GM12878 (cell line): Measurements from ENCODE around the gene ZNF574. TPM values are rescaled to one million over a fixed set of nuclear protein-coding genes. Genes with fewer than 3 reads are reported as not detected.

Source experiments
- ASH2L ChIP-seq: fragments of 300-600, 200-600 bp; sonication (generic); IDR thresholded peaks from 2 replicates; pipeline ENCODE4 v1.6.1; 2017; ENCODE audit warnings: low read depth, mild to moderate bottlenecking, borderline replicate concordance
- BACH1 ChIP-seq: fragments of 450-650 bp; IDR thresholded peaks from 2 replicates; pipeline ENCODE4 v1.6.1; 2017; ENCODE audit warnings: mild to moderate bottlenecking, borderline replicate concordance
- BHLHE40 ChIP-seq, 2 experiments: fragments of 450-650 bp in 1 of 2; IDR thresholded peaks; 2 replicates each; pipeline ENCODE4 v1.6.1; 2011 to 2017; ENCODE audit warnings: low read depth in 2 of 2, borderline replicate concordance in 1 of 2, improper control_type of control experiment in 1 of 2, low read length in 1 of 2, mild to moderate bottlenecking in 1 of 2
- CHD1 ChIP-seq: IDR thresholded peaks from 2 replicates; pipeline ENCODE4 v1.6.1; 2012; ENCODE audit warnings: low read depth, low read length, improper control_type of control experiment
- CTCF ChIP-seq, 3 experiments: IDR thresholded peaks in 2 of 3; conservative IDR thresholded peaks in 1 of 3; 2 replicates each; pipeline ENCODE4 v1.5.1; 2011; ENCODE audit warnings: low read depth in 3 of 3, low read length in 3 of 3, mild to moderate bottlenecking in 3 of 3, control low read depth in 2 of 3, moderate library complexity in 2 of 3, inconsistent platforms in 1 of 3, mixed read lengths in 1 of 3; ENCODE audit not compliant: control insufficient read depth in 2 of 3, insufficient read depth in 1 of 3; ENCODE audit errors: extremely low read depth in 1 of 3
- ELK1 ChIP-seq: IDR thresholded peaks from 2 replicates; pipeline ENCODE4 v1.6.1; 2012; ENCODE audit warnings: low read depth, low read length, improper control_type of control experiment
- ESRRA ChIP-seq: IDR thresholded peaks from 2 replicates; pipeline ENCODE4 v1.6.1; 2012; ENCODE audit warnings: mild to moderate bottlenecking, low read length, improper control_type of control experiment
- IKZF2 ChIP-seq, 2 experiments: fragments of 450-650 bp; IDR thresholded peaks; 2 replicates each; pipeline ENCODE4 v1.6.1; 2017; ENCODE audit warnings: mild to moderate bottlenecking in 2 of 2, moderate library complexity in 2 of 2
- IRF4 ChIP-seq: IDR thresholded peaks from 2 replicates; pipeline ENCODE4 v1.6.1; 2011; ENCODE audit warnings: low read depth, low read length
- JUND ChIP-seq: IDR thresholded peaks from 2 replicates; pipeline ENCODE4 v1.6.1; 2012; ENCODE audit warnings: low read depth, mild to moderate bottlenecking, low read length, improper control_type of control experiment, moderate library complexity
- KAT2A ChIP-seq: conservative IDR thresholded peaks from 2 replicates; pipeline ENCODE4 v1.6.1; 2011; ENCODE audit warnings: low read depth, low read length; ENCODE audit not compliant: control insufficient read depth
- MEF2B ChIP-seq: fragments of 450-650 bp; IDR thresholded peaks from 2 replicates; pipeline ENCODE4 v1.6.1; 2018; ENCODE audit warnings: mild to moderate bottlenecking, moderate library complexity; ENCODE audit not compliant: partially characterized antibody, poor library complexity, severe bottlenecking
- MXI1 ChIP-seq: fragments of 150-350 bp; IDR thresholded peaks from 2 replicates; pipeline ENCODE4 v1.6.1; 2011; ENCODE audit warnings: low read depth, mild to moderate bottlenecking, inconsistent platforms, low read length, improper control_type of control experiment
- NR2C2 ChIP-seq: IDR thresholded peaks from 2 replicates; pipeline ENCODE4 v1.6.1; 2011; ENCODE audit warnings: borderline replicate concordance, low read depth; ENCODE audit not compliant: control insufficient read depth, insufficient read length
- NRF1 ChIP-seq: conservative IDR thresholded peaks from 2 replicates; pipeline ENCODE4 v1.6.1; 2011; ENCODE audit warnings: mild to moderate bottlenecking, low read depth, low read length, improper control_type of control experiment
- RAD51 ChIP-seq: fragments of 450-650 bp; IDR thresholded peaks from 2 replicates; pipeline ENCODE4 v1.6.1; 2016; ENCODE audit warnings: moderate library complexity, mild to moderate bottlenecking, inconsistent platforms
- RB1 ChIP-seq: fragments of 450-650 bp; formaldehyde crosslinking; IDR thresholded peaks from 2 replicates; pipeline ENCODE4 v1.6.1; 2017; ENCODE audit warnings: mild to moderate bottlenecking, borderline replicate concordance
- RBBP5 ChIP-seq: fragments of 200-600 bp; sonication (generic); conservative IDR thresholded peaks from 2 replicates; pipeline ENCODE4 v1.6.1; 2016
- RUNX3 ChIP-seq: IDR thresholded peaks from 2 replicates; pipeline ENCODE4 v1.6.1; 2012; ENCODE audit warnings: low read length, inconsistent platforms
- SMARCA5 ChIP-seq: fragments of 450-650 bp; IDR thresholded peaks from 2 replicates; pipeline ENCODE4 v1.6.1; 2017; ENCODE audit warnings: mild to moderate bottlenecking
- SUPT20H ChIP-seq: IDR thresholded peaks from 2 replicates; pipeline ENCODE4 v1.6.1; 2011; ENCODE audit warnings: low read depth, mild to moderate bottlenecking, low read length, moderate library complexity, borderline replicate concordance; ENCODE audit not compliant: control insufficient read depth
- TCF3 ChIP-seq: IDR thresholded peaks from 2 replicates; pipeline ENCODE4 v1.6.1; 2012; ENCODE audit warnings: low read depth, mild to moderate bottlenecking, low read length, borderline replicate concordance; ENCODE audit not compliant: insufficient read depth
- ZNF274 ChIP-seq: IDR thresholded peaks from one replicate; pipeline ENCODE4 v1.8.0; 2011; ENCODE audit not compliant: insufficient read length, insufficient read depth
- ZZZ3 ChIP-seq: IDR thresholded peaks from 2 replicates; pipeline ENCODE4 v1.6.1; 2011; ENCODE audit warnings: low read depth; ENCODE audit not compliant: control insufficient read depth, insufficient read length
- polyA plus RNA-seq, 11 experiments: library from polyadenylated mRNA; depleted of rRNA in 4 of 11; unstranded in 6 of 11; stranded (reverse) in 5 of 11; fragments of >200 nt; fragmentation: Nextera tagmentation in 4 of 11; fragmentation: Illumina TruSeq in 1 of 11; extraction: Ambion mirVana in 4 of 11; extraction: Trizol in 1 of 11; gene quantifications; 1 replicate in 1 of 11; 2 replicates in 10 of 11; pipeline versions ENCODE4 v1.2.1 to v1.2.3, GENCODE V29; 2011 to 2016; ENCODE audit warnings: inconsistent platforms in 2 of 11, missing spikeins in 2 of 11, low read depth in 1 of 11
- total RNA-seq, 4 experiments: library from RNA; depleted of rRNA in 3 of 4; stranded (reverse); fragments of >200 nt in 3 of 4; fragmentation: Illumina TruSeq in 1 of 4; extraction: Trizol in 1 of 4; gene quantifications; 2 replicates each; pipeline versions ENCODE4 v1.2.1 to v1.2.3, GENCODE V29; 2013 to 2021
- TF ChIP-seq, protein P1 (sequence below): IDR thresholded peaks from 2 replicates; pipeline ENCODE4 v1.6.1; 2012; ENCODE audit warnings: low read depth, low read length, improper control_type of control experiment
- TF ChIP-seq, protein P2 (sequence below): IDR thresholded peaks from 2 replicates; pipeline ENCODE4 v1.6.1; 2011; ENCODE audit warnings: borderline replicate concordance, low read depth, mild to moderate bottlenecking, moderate library complexity, low read length; ENCODE audit not compliant: insufficient read depth, poor library complexity, severe bottlenecking

Gene ZNF574
- total and polyA plus RNA-seq, 10 of the 15 experiments (the other 5 are each of a cell fraction or from before 2014, with no cell fraction given), result 0.32 to 25.6 (median 11.4) TPM

DNA sequence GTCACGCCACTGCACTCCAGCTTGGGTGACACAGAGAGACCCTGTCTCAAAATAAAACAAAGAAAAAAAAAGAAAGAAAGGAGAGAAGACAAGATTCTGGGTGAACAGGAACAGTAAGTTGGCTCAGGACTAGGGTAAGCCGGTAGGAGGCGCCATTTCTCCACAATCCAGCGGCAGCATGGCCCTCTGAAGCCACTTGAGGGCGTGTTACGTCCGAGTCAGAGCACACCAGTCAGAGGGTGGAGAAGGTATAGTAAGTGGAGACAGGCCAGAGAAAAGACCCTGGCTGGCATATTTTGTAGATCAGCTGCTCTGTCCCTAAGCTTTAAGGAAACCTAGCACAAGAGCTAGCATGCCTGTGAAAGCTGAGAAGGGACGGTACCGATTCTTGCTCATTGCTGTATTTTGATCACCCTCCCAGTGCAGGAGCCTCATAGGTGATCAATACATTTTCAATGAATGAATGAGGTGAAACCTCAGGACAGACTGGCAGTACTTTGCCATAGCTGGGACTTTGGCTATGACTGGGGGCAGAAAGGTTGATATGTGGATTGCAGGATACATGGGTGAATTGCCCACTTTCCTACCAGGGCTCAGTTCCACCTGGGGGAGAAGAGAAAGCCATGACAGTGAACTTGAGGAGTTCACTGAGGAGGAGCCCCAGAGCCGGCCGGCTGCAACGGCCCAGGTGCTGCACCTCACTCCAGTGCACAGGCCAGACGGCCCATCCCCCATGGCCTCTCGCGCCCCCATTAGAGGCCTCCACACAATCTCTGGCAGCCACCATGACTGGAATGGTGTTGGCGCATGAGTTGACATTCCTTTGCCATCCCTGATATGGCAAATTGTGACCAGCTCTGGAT, 32.8 kb downstream of the ZNF574 start (continued):
- TF ChIP-seq ELK1 (no peak), SUPT20H (no peak), MXI1 (peak; percentile 78; the same call in 1 of the 2 replicates), IRF4 (peak; percentile 71), SMARCA5 (peak; percentile 97), BHLHE40 (IDR thresholded peaks at IDR 0.05; ENCODE audit: borderline replicate concordance in 1 of 2, low read depth in 2 of 2, low read length in 1 of 2) (peak; percentile 10 to 64; a peak in 1 of 4 replicates), MEF2B (no peak), RAD51 (no peak), CHD1 (no peak), NR2C2 (no peak), ASH2L (no peak), ESRRA (no peak), CTCF (IDR thresholded peaks at IDR 0.05 in 2 of 3, conservative IDR thresholded peaks at IDR 0.05 in 1 of 3; ENCODE audit: control insufficient read depth in 2 of 3, extremely low read depth in 1 of 3, insufficient read depth in 1 of 3, low read depth in 3 of 3, low read length in 3 of 3) (peak; percentile 100; a peak in 5 of 6 replicates), ZNF274 (no peak), NRF1 (no peak), IKZF2 (IDR thresholded peaks at IDR 0.05) (no peak; a peak in 1 of 4 replicates), KAT2A (no peak), TCF3 (no peak), JUND (no peak), BACH1 (no peak), ZZZ3 (no peak), RBBP5 (no peak), RUNX3 (peak; percentile 24; the same call in 1 of the 2 replicates), RB1 (peak; percentile 83; the same call in 1 of the 2 replicates)
- TF ChIP-seq, protein P1, sequence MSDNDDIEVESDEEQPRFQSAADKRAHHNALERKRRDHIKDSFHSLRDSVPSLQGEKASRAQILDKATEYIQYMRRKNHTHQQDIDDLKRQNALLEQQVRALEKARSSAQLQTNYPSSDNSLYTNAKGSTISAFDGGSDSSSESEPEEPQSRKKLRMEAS, result no peak
- TF ChIP-seq, protein P2, sequence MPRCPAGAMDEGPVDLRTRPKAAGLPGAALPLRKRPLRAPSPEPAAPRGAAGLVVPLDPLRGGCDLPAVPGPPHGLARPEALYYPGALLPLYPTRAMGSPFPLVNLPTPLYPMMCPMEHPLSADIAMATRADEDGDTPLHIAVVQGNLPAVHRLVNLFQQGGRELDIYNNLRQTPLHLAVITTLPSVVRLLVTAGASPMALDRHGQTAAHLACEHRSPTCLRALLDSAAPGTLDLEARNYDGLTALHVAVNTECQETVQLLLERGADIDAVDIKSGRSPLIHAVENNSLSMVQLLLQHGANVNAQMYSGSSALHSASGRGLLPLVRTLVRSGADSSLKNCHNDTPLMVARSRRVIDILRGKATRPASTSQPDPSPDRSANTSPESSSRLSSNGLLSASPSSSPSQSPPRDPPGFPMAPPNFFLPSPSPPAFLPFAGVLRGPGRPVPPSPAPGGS, result no peak
